CD4-positive, alpha-beta T cell treated with Interleukin-6 for 4 hours (primary cell): ENCODE measurements around the gene LRRIQ3.
A peak's percentile ranks its signal among the peaks of the same experiment; 100 is the strongest.

Experiments used
- DNase-seq: peaks from one replicate; pipeline ENCODE4 v3.0.0-alpha.2; 2020; ENCODE audit warnings: mixed read lengths

LRRIQ3 gene

DNA sequence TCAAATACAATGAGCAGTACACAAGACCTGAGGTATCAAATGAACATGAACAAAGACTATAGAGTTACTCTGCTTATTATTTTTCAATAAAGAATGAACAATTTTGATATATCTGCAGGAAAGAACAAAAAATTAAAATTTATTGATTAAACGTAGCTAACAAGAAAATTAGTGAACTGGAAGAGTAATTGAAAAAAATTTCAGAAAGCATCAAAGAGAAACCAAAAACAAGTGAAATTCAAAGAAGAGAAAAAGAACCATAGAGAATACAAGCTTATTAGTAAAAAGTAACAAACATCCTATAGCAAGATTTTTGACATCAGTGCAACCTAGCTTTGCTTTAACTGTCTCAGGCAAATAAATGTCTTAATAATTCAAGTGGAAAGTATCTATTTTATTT is 106.6 kb downstream of the LRRIQ3 start:
- no peak for DNase-seq

DNA sequence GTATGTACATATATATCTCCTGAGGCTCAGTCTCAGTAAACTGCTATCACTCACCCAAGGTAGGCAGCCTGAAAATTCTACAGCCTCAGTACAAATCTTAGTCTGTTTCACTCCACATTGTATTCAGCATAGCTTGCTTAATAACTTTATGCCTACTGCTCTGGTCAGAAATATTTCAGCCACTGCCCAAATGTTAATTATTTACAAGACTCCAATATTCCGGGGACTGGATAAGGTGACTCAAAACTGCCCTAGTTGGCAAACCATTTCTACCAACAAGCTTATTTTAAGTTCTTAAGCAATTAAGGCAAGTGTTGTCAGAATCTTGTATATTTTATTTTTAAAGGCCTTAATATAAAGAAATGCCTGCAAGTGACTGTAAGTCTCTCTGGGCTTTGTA is 114.8 kb downstream of the LRRIQ3 start:
- DNase-seq, result no peak

DNA sequence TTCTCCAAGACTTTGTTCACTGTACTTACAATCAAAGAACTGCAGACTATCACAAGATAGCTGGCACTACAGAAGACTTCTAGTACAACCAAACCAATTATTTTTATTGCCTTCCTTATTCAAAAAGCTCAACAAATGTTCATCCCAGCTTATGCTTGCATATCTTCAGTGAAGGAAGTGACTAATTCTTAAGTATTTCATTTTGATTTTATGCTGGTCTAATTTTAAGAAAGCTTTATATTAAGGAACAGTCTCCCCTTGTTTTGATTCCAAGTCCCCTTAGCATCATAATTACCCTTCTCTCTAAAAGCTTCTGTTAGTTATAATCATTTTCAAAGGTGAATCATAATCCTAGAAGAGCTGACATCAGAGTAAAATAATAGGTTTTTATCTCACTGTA is 132.9 kb downstream of the LRRIQ3 start:
- DNase-seq, result no peak

DNA sequence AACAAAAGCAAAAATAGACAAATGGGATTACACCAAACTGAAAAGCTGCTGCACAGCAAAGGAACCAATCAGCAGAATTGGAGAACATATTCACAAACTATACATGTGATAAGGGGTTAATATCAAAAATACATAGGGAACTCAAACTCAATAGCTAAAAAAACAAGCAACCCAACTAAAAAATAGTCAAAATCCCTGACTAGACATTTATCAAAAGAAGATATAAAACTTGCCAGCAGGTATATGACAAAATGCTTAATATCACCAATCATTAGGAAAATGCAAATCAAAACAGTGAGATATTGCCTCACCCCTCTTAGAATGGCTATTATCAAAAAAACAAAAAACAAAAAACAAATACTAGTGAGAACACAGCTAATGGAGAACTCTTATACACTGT is 140.3 kb downstream of the LRRIQ3 start:
- DNase-seq, result no peak

DNA sequence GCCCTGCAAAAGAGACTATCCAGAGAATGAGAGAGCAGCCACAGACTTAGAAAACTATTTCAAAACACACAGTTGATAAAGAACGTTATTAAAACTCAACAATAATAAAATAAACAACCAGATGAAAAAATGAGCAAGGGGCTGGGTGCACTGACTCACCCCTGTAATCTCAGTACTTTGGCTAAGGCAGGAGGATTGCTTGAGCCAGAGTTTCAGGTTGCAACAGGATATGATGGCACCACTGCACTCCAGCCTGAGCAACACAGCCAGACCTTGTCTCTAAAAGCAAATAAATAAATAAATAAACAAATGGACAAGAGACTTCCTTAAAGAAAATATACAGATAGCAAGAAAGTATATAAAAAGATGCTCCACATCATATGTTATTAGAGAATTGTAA is 144.6 kb downstream of the LRRIQ3 start:
- DNase-seq, result no peak

DNA sequence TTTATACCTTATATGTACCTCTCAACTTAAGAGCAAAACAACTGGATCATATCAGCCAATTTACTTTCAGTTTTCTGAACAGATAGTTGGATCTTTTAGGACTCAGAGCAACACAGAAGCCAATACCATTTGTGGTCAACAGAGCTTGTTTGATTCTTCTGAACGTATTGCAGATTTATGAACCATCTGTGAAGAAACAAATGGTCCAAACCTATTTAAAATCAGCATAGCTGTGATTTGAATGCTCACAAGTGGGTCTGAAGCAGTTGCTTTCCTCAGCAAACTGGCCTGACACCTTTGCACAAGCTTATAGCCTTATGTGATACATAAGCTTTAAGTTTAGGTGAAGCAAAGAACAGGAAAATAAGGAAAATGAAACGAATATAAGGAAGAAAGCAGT is 147.6 kb downstream of the LRRIQ3 start:
- DNase-seq, result no peak

DNA sequence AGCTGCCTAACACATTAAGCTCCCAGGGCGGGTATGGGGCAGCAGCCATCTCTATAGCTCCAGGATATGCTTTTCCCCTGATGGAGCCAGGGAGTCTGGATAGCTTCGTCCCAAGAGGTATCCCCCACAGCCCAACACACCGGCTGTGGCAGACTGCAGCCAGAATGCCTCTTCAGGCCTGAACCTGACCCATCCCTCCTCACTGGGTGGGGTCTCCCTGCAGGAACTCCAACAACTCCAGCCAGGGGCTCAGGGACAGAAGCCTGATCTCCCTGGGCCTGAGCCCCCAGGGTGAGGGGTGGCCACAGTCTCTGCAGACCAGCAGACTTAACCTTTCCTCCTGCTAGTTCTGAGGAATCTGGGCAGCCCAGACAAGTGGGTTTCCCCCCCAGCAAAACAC is 159.9 kb downstream of the LRRIQ3 start:
- DNase-seq, result no peak

DNA sequence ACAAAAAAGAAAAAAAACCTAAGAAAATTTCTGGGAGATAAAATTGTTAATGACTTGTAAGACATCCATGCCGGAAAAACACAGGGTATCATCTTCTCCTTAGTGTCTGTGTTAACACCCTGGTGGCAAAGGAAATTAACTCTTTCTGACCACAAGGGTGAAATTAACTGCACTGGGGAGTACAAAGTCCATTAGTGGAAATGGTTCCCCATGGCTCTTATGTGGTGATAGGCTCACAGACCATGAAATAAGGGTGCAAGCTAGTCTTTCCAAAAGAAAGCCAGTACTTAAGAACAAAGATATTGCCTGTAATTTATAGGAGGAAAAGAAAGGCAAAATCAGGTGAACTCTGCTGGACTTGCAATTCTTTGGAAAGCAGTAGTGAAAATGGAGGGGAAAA is 185.4 kb downstream of the LRRIQ3 start:
- DNase-seq, result no peak

DNA sequence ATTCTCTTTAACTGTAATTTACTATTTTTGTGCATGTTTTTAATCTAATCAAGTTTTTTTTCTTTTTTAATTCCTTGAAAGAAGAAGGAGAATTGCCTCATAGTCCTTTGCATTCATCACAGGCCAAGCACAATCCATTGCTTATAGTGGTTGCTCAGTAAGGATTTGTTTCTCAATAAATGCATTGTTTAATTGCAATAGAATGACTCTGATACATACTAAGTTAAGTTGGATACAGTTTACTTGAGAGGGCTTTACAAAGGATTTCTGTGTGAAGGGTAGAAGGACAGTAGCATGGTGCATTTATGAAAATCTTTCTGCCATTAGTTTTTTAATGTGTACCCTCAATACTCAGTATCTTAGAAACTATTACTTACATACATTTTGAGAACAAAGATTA is 186.2 kb downstream of the LRRIQ3 start:
- no peak for DNase-seq

DNA sequence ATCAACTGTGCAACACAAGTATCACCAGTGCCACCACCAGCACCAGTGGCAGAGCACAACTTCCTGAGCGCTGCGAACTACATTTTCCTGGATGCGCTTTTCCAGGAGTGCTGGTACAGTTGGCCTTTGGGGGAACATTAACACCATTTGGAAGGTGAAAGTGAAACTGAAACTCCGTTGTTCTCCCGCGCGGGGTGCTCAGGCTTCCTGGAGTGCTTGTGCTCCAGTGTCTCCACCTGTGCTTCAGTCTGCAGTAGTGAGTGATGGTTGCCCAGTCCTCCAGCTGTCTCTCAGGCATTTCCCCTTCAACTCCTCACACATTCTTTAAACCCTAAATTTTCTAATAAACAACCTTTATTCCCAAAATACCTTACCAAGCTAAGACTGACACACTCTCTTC is 187.8 kb downstream of the LRRIQ3 start:
- peak; percentile 1 for DNase-seq

DNA sequence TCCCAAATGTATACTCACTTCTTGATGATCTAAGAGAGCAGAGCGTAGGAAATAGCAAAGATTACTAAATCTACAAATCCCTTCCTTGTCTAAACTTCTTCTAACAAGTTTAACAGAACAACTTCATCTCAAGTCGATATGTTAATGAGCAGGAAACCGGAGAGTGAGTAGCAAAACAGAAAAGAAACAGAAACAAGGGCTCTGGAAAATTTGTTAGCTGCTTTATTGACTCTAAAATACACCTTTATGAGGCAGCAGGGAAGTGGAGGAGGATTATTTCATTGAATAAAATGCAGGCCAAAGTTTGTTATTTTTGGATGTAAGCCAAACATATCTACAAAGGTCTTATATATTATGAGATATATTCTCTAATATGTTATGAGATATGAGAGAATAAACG is 192.4 kb downstream of the LRRIQ3 start:
- DNase-seq, result no peak

DNA sequence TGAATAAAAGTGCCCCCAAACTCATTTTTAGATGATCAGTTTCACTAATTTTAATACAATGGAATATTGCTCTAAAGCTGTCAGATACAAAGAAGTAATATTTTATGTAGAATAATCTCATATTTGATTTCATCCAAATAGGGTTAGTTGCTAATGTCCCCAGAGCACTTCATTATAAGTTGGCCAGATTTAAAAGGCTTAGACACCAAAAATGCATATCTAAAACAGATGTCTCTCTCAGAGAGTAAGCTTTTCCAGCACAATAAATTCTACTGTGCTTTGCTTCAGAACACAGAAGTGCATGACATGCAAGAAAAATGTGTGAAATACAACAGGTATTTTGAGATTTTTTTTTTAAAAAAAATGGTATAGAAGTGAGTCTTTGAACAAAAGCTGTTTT is 194.2 kb downstream of the LRRIQ3 start:
- DNase-seq, result no peak

DNA sequence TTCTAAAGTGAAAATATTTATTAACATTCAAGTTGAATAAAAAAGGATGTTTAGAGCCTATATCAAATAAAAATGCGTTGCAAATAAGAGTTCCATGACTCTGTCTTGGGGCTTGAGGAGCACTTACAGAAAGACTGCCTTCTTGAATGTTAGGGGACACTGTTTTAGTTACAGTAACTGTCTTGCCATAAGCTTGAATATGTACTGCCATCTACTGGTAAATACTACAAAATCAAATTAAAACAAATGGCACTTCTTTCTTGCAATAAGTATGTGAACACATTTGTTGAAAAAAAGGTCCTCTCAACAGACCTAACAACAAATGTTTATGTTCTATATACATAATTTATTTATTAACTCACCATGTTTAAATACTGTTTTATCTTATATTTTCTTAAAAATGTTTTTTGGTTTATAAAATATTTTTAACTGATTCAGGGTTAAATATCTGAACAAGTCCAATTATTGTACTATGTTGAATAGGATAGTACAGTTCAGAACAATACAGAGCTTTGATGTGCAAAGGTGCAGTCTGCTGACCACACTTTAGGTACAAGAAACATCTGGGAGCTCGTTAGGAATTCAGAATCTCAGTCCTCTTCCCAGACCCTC is 199.5 kb downstream of the LRRIQ3 start:
- DNase-seq, result no peak

DNA sequence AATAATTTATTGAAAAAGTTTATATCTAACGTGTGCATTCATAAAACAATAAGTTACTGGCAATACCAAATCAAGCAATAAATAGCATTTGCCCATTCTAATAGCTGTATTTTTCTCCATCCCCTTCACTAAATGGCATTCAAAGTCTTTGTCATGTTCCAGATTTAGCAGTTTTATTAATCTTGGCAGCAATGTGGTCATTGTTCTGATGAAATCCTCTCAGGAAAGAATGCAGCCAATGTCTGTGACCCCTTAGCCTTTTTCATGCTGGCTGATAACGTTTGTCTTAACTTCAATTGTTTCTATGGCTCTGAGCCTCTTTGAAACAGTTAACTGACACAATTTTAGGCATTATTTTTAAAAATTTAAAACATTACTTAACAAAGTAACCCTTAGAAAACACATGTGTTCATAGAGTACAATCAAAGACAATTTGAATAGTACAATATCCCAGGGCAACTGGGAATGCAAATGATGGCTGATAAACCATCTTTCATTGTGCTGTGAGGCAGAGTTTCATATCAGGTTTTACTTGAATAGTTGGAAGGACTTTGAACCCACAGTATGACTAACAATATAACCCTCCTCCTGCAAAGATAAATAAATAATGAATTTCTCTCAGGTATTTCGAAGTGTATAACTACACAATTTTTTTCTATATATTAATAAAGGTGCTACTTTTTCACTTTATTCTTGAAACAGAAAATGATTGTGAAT is 217.5 kb downstream of the LRRIQ3 start:
- no peak for DNase-seq

DNA sequence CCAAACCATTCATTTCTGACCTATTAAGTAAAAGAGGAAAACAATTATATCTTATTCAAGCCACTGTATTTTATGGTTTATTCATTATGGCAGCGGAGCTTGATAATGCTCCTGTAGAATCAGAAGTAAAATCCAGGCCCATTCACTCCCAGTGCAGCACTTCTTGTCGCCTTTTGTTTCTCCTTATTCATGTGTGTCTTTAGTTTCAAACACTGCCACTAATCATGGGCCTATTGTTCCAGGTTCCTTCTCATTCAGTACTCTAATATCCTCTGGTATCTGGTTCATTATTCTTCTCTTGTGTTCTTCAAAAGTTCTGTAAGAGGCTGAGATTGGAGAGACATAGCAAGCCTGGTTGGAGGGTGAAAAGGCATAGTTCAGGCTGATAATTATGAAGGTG is 218.3 kb downstream of the LRRIQ3 start:
- DNase-seq, result no peak

DNA sequence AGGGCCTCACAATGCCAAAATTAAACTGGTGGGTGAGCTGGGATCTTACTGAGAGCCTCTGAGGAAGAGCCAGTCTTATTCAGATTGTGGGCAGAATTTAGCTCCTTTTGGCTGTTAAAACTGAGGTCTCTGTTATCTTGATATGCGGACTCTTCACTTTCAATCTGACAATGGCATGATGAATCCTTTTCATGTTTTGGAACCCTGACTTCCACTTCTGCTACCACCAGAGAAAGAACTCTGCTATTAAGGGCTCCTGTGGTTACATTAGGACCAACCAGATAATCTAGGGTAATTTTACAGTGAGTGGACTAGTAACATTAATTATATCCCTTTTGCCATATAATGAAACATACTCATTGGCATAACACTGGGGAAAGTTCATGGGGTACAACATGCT is 219.0 kb downstream of the LRRIQ3 start:
- no peak for DNase-seq
